IMR-90 (cell line): ENCODE measurements around the gene TM7SF2. TPM values are rescaled to one million over a fixed set of nuclear protein-coding genes. Genes with fewer than 3 reads are reported as not detected.

Source experiments
- ATAC-seq: fragments of 200-7000 bp; cut with Tn5 transposase; 2 replicates; pipeline ENCODE4 v1.9.1; 2020; ENCODE audit warnings: low read depth, mild to moderate bottlenecking, moderate library complexity
- BruUV-seq: library from RNA; stranded (reverse); fragments of 400-500 nt; replicated peaks from 2 replicates; lab custom pipeline; 2021; lab: Mats Ljungman, UMichigan
- CTCF ChIA-PET: fragments of 300-600 bp; formaldehyde crosslinking; extraction: SDS; loops from one replicate; lab custom pipeline; 2021; ENCODE audit warnings: antibody characterized with exemption; lab: Yijun Ruan, JAX
- POLR2A ChIA-PET: fragments of 300-600 bp; sonication (Branson Sonifier 250); formaldehyde crosslinking; loops from one replicate; lab custom pipeline; 2022; ENCODE audit warnings: antibody characterized with exemption; ENCODE audit not compliant: unreplicated experiment; lab: Charles Lee
- DNase-seq: peaks from one replicate; pipeline ENCODE4 v3.0.0; 2013
- H2AFZ ChIP-seq: replicated peaks from 2 replicates; pipeline ENCODE3; 2013; ENCODE audit warnings: low read length, mild to moderate bottlenecking; ENCODE audit not compliant: poor library complexity
- H2AK5ac ChIP-seq: 2 replicates; pipeline ENCODE4 v1.6.1; 2013; ENCODE audit warnings: low read depth, low read length, inconsistent platforms
- H2AK9ac ChIP-seq: replicated peaks from 2 replicates; pipeline ENCODE3; 2013; ENCODE audit warnings: mild to moderate bottlenecking, low read depth, low read length, moderate library complexity; ENCODE audit not compliant: poor library complexity
- H2BK120ac ChIP-seq: 2 replicates; pipeline ENCODE4 v1.6.1; 2013; ENCODE audit warnings: low read depth, low read length, inconsistent platforms
- H2BK15ac ChIP-seq: 3 replicates; pipeline ENCODE4 v1.6.1; 2013; ENCODE audit warnings: low read depth, low read length, inconsistent platforms
- H2BK20ac ChIP-seq: 2 replicates; pipeline ENCODE4 v1.6.1; 2013; ENCODE audit warnings: low read depth, mild to moderate bottlenecking, inconsistent platforms, low read length, moderate library complexity
- H2BK5ac ChIP-seq: 2 replicates; pipeline ENCODE4 v1.6.1; 2013; ENCODE audit warnings: mild to moderate bottlenecking, low read depth, low read length, inconsistent platforms; ENCODE audit not compliant: poor library complexity, severe bottlenecking
- H3K14ac ChIP-seq: replicated peaks from 2 replicates; pipeline ENCODE4 v1.6.1; 2013; ENCODE audit warnings: low read depth, low read length, inconsistent platforms
- H3K18ac ChIP-seq: 2 replicates; pipeline ENCODE4 v1.6.1; 2013; ENCODE audit warnings: low read depth, low read length, control low read depth
- H3K23ac ChIP-seq: 2 replicates; pipeline ENCODE4 v1.6.1; 2013; ENCODE audit warnings: low read depth, low read length, inconsistent platforms
- H3K27ac ChIP-seq: 2 replicates; pipeline ENCODE4 v1.5.1; 2013; ENCODE audit warnings: mild to moderate bottlenecking, control low read depth, low read length; ENCODE audit not compliant: insufficient read depth
- H3K27me3 ChIP-seq: 2 replicates; pipeline ENCODE4 v1.6.1; 2013; ENCODE audit warnings: low read length; ENCODE audit not compliant: control insufficient read depth, insufficient read depth
- H3K36me3 ChIP-seq: 2 replicates; pipeline ENCODE4 v1.6.1; 2013; ENCODE audit warnings: low read length, mixed read lengths; ENCODE audit not compliant: control insufficient read depth, insufficient read depth
- H3K4ac ChIP-seq: 2 replicates; pipeline ENCODE4 v1.6.1; 2013; ENCODE audit warnings: low read depth, low read length, inconsistent platforms
- H3K4me1 ChIP-seq: 2 replicates; pipeline ENCODE4 v1.6.1; 2013; ENCODE audit warnings: low read length, mixed read lengths; ENCODE audit not compliant: control insufficient read depth, insufficient read depth
- H3K4me2 ChIP-seq: 2 replicates; pipeline ENCODE4 v1.6.1; 2013; ENCODE audit warnings: low read depth, mild to moderate bottlenecking, control low read depth, low read length, moderate library complexity
- H3K4me3 ChIP-seq: 2 replicates; pipeline ENCODE4 v1.5.1; 2013; ENCODE audit warnings: low read depth, mild to moderate bottlenecking, control low read depth, low read length, moderate library complexity; ENCODE audit not compliant: insufficient read depth
- H3K56ac ChIP-seq: 2 replicates; pipeline ENCODE4 v1.6.1; 2013; ENCODE audit warnings: low read length, inconsistent platforms; ENCODE audit not compliant: insufficient read depth; ENCODE audit errors: extremely low read depth
- H3K79me1 ChIP-seq, 2 experiments: 2 replicates each; pipeline ENCODE4 v1.6.1; 2013; ENCODE audit warnings: low read length in 2 of 2, inconsistent platforms in 1 of 2, low read depth in 1 of 2
- H3K9ac ChIP-seq: 2 replicates; pipeline ENCODE4 v1.6.1; 2013; ENCODE audit warnings: low read depth, low read length, control low read depth
- H3K9me1 ChIP-seq: 2 replicates; pipeline ENCODE4 v1.6.1; 2013; ENCODE audit warnings: low read length, inconsistent platforms; ENCODE audit not compliant: insufficient read depth
- H3K9me3 ChIP-seq: 2 replicates; pipeline ENCODE4 v1.6.1; 2013; ENCODE audit warnings: low read length; ENCODE audit not compliant: control insufficient read depth, insufficient read depth
- H4K20me1 ChIP-seq: 2 replicates; pipeline ENCODE4 v1.6.1; 2013; ENCODE audit warnings: low read length, inconsistent platforms; ENCODE audit not compliant: insufficient read depth
- H4K5ac ChIP-seq: 2 replicates; pipeline ENCODE4 v1.6.1; 2013; ENCODE audit warnings: mild to moderate bottlenecking, low read depth, low read length, control low read depth
- H4K8ac ChIP-seq, 2 experiments: 2 replicates each; pipeline ENCODE4 v1.6.1; 2013; ENCODE audit warnings: low read depth in 2 of 2, low read length in 2 of 2, control low read depth in 1 of 2, inconsistent platforms in 1 of 2
- H4K91ac ChIP-seq: 2 replicates; pipeline ENCODE4 v1.6.1; 2013; ENCODE audit warnings: low read depth, low read length, inconsistent platforms; ENCODE audit not compliant: insufficient read depth
- USF2 ChIP-seq: fragments of 150-350 bp; IDR thresholded peaks from 2 replicates; pipeline ENCODE4 v1.6.1; 2017; ENCODE audit warnings: mild to moderate bottlenecking, antibody characterized with exemption, low read length, low read depth
- WGBS, 2 experiments: methylation state at CpG; one replicate each; pipeline versions ENCODE4 v1.1.5 to v1.1.7; 2013; ENCODE audit warnings: missing lambda C conversion rate in 2 of 2; ENCODE audit not compliant: insufficient read length in 1 of 2; ENCODE audit errors: extremely low coverage in 2 of 2; 5-methylcytosine and 5-hydroxymethylcytosine counted together
- dilution Hi-C: fragments of 300-500 bp; cut with HindIII; formaldehyde crosslinking; loops from one replicate; pipeline ENCODE4 v1.14.3; 2018; ENCODE audit warnings: low sequenced_read_pairs; ENCODE audit not compliant: unreplicated experiment
- in situ Hi-C: fragments of 300-500 bp; cut with MboI; formaldehyde crosslinking; loops from 3 replicates; pipeline ENCODE4 v1.14.3; 2019; ENCODE audit warnings: low sequenced_read_pairs, inconsistent platforms, mixed read lengths
- intact Hi-C: fragments of 100-400 bp; cut with micrococcal nuclease; formaldehyde crosslinking; loops from 2 replicates; pipeline ENCODE4 v1.10.0; 2022
- polyA plus RNA-seq, 3 experiments: library from polyadenylated mRNA; depleted of rRNA; stranded (reverse); fragments of >200 nt; gene quantifications; 2 replicates each; pipeline ENCODE4 v1.2.3, GENCODE V29; 2012; ENCODE audit warnings: low replicate concordance in 1 of 3
- total RNA-seq: library from RNA; depleted of rRNA; stranded (reverse); fragments of >200 nt; gene quantifications from 2 replicates; pipeline ENCODE4 v1.2.3, GENCODE V29; 2012

Gene TM7SF2
- total and polyA plus RNA-seq, 2 of the 4 experiments (the other 2 are of a cell fraction), result 5.7 to 7.6 TPM

- Histone ChIP-seq H3K4me1 (peaks cover 6% of the 10 kb centered on the region; the same call in 1 of the 2 replicates), H4K8ac (no peak overlapping the region), H3K9me1 (peaks cover 11% of the 10 kb centered on the region), H3K4ac (no peak overlapping the region), H3K9ac (no peak overlapping the region), H2AK9ac (no peak overlapping the region), H2BK20ac (no peak overlapping the region), H2AK5ac (no peak overlapping the region), H3K27me3 (no peaks in the 10 kb centered on the region), H3K36me3 (peaks cover 80% of the 10 kb centered on the region), H4K91ac (no peak overlapping the region), H2BK15ac (no peak overlapping the region), H3K4me2 (no peak overlapping the region), H4K5ac (no peak overlapping the region), H3K23ac (no peak overlapping the region), H3K79me1 (peaks cover 25 to 62% of the 10 kb centered on the region in 2 experiments), H3K27ac (no peak overlapping the region), H3K9me3 (no peaks in the 10 kb centered on the region), H2BK120ac (no peak overlapping the region), H2BK5ac (no peak overlapping the region), H4K20me1 (peaks cover 26% of the 10 kb centered on the region), H3K14ac (no peak overlapping the region), H2AFZ (no peak overlapping the region), H3K18ac (no peak overlapping the region), H3K56ac (no peak overlapping the region), H3K4me3 (no peak overlapping the region)
- dilution Hi-C loops (no loop called here), in situ Hi-C loops (no loop called here), intact Hi-C loops (no loop called here)
- ChIA-PET POLR2A (no interaction called here), CTCF (no interaction called here)
- 90% methylated on average over 2 of the region's 15 CpGs; no CpG with 5 or more reads in 1 of the 2 experiments for WGBS, 2 experiments
- no TSS peak for BruUV-seq
- no peak for DNase-seq
- no peak for TF ChIP-seq USF2
- ATAC-seq, result no peak
Observed at GRCh38 chr11:65128182-65129145, 16.8 kb downstream of the TM7SF2 start.
